ENCODE results near the gene KCNC4. TPM values are rescaled to one million over a fixed set of nuclear protein-coding genes. Genes with fewer than 3 reads are reported as not detected.

Gene KCNC4
- total and polyA plus RNA-seq, 9 donors, result 3.2 to 18.0 (median 11.7) TPM

GRCh38 chr1:110254604-110255391 lies 44.7 kb downstream of the KCNC4 start:
- intact Hi-C loops (cut with DNase I), result no loop called here
- Histone ChIP-seq H3K4me3 (no peak overlapping the region), H3K36me3 (no peaks in the 10 kb centered on the region), H3K9me3 (no peaks in the 10 kb centered on the region), H3K4me1 (ENCODE audit: insufficient read depth) (no peaks in the 10 kb centered on the region), H3K27ac (no peak overlapping the region), H3K27me3 (no peaks in the 10 kb centered on the region)
- 76 to 77% (median 76%) methylated on average over 6 of the region's 6 CpGs for WGBS, 3 donors
- no peak for TF ChIP-seq EP300 (IDR thresholded peaks at IDR 0.05)
- no peak for TF ChIP-seq POLR2A (IDR thresholded peaks at IDR 0.05)
- no peak for TF ChIP-seq CTCF (IDR thresholded peaks at IDR 0.05)
- no peak for DNase-seq

- no peaks in the 10 kb centered on the region for H3K36me3 ChIP-seq
- H3K27me3 ChIP-seq, result no peaks in the 10 kb centered on the region
- no peak for DNase-seq
- H3K27ac ChIP-seq, result no peak overlapping the region
- H3K9me3 ChIP-seq, result no peaks in the 10 kb centered on the region
- intact Hi-C loops (cut with DNase I), result no loop called here
- 61 to 83% (median 72%) methylated on average over 4 of the region's 4 CpGs for WGBS, 3 donors
- H3K4me1 ChIP-seq (ENCODE audit: insufficient read depth), result no peaks in the 10 kb centered on the region
- H3K4me3 ChIP-seq, result no peak overlapping the region
- TF ChIP-seq EP300 (IDR thresholded peaks at IDR 0.05) (no peak), CTCF (IDR thresholded peaks at IDR 0.05) (no peak), POLR2A (IDR thresholded peaks at IDR 0.05) (no peak)
Measured at GRCh38 chr1:110255392-110255787, 45.3 kb downstream of the KCNC4 start.

- Histone ChIP-seq H3K27ac (no peak overlapping the region), H3K27me3 (no peaks in the 10 kb centered on the region), H3K9me3 (no peaks in the 10 kb centered on the region), H3K36me3 (no peaks in the 10 kb centered on the region), H3K4me1 (ENCODE audit: insufficient read depth) (no peaks in the 10 kb centered on the region), H3K4me3 (no peak overlapping the region)
- intact Hi-C loops (cut with DNase I), result no loop called here
- WGBS, 3 donors, result 4 to 27% (median 10%) methylated on average over 2 of the region's 2 CpGs
- DNase-seq, result no peak
- TF ChIP-seq EP300 (IDR thresholded peaks at IDR 0.05) (no peak), POLR2A (IDR thresholded peaks at IDR 0.05) (no peak), CTCF (IDR thresholded peaks at IDR 0.05) (no peak)
Measured at GRCh38 chr1:110258734-110259133, 48.6 kb downstream of the KCNC4 start.

- Histone ChIP-seq H3K36me3 (no peaks in the 10 kb centered on the region), H3K27ac (no peak overlapping the region), H3K9me3 (no peaks in the 10 kb centered on the region), H3K4me3 (no peak overlapping the region), H3K4me1 (ENCODE audit: insufficient read depth) (peaks cover 1% of the 10 kb centered on the region), H3K27me3 (no peaks in the 10 kb centered on the region)
- WGBS, 3 donors, result 86 to 92% (median 90%) methylated on average over 2 of the region's 2 CpGs
- TF ChIP-seq EP300 (IDR thresholded peaks at IDR 0.05) (no peak), POLR2A (IDR thresholded peaks at IDR 0.05) (no peak), CTCF (IDR thresholded peaks at IDR 0.05) (no peak)
- intact Hi-C loops (cut with DNase I), result no loop called here
- DNase-seq, result no peak
Measured at GRCh38 chr1:110259770-110260169, 49.7 kb downstream of the KCNC4 start.

Small RNA genes lying within 50 kb of the gene (small RNA-seq; reads per million reads assigned to genes)
- not detected for gene AL137790.1

Other genes starting within 250 kb of the KCNC4 start
- 100 to 1,000 TPM in 2 of 7 donors, 10 to 100 TPM in 5; 41.1 to 113 (median 85.8) TPM for gene AHCYL1, start 225.5 kb upstream of the KCNC4 start, total RNA-seq
- gene AHCYL1, start 225.5 kb upstream of the KCNC4 start, polyA plus RNA-seq, result 100 to 1,000 TPM in 1 of 2 donors, 10 to 100 TPM in 1; 41.8 to 103 TPM
- gene STRIP1, start 175.7 kb upstream of the KCNC4 start, total RNA-seq, result 10 to 100 TPM; 35.1 to 46.7 (median 45.5) TPM
- gene STRIP1, start 175.7 kb upstream of the KCNC4 start, polyA plus RNA-seq, result 10 to 100 TPM; 21.6 to 27.4 TPM
- under 1 TPM in 4 of 7 donors, not detected in 3; 0.12 to 0.43 (median 0.29) TPM for gene ALX3, start 139.6 kb upstream of the KCNC4 start, total RNA-seq
- gene ALX3, start 139.6 kb upstream of the KCNC4 start, polyA plus RNA-seq, result under 1 TPM in 1 of 2 donors, not detected in 1; 0.36 TPM
- not detected for gene UBL4B, start 97.9 kb upstream of the KCNC4 start, total RNA-seq
- gene UBL4B, start 97.9 kb upstream of the KCNC4 start, polyA plus RNA-seq, result under 1 TPM in 1 of 2 donors, not detected in 1; 0.31 TPM
- under 1 TPM in 4 of 7 donors, not detected in 3; 0.05 to 0.15 (median 0.05) TPM for gene SLC6A17, start 59.8 kb upstream of the KCNC4 start, total RNA-seq
- gene SLC6A17, start 59.8 kb upstream of the KCNC4 start, polyA plus RNA-seq, result under 1 TPM; 0.03 to 0.06 TPM
- gene RBM15, start 129.1 kb downstream of the KCNC4 start, total RNA-seq, result 10 to 100 TPM; 21.2 to 28.7 (median 26.2) TPM
- 1 to 10 TPM; 3.4 to 3.5 TPM for gene RBM15, start 129.1 kb downstream of the KCNC4 start, polyA plus RNA-seq
- 10 to 100 TPM; 14.5 to 33.7 (median 21.2) TPM for gene SLC16A4, start 180.7 kb downstream of the KCNC4 start, total RNA-seq
- 10 to 100 TPM; 23.9 to 33.0 TPM for gene SLC16A4, start 180.7 kb downstream of the KCNC4 start, polyA plus RNA-seq
- gene LAMTOR5, start 197.4 kb downstream of the KCNC4 start, total RNA-seq, result 100 to 1,000 TPM; 103 to 129 (median 122) TPM
- gene LAMTOR5, start 197.4 kb downstream of the KCNC4 start, polyA plus RNA-seq, result 100 to 1,000 TPM; 184 to 265 TPM
- 100 to 1,000 TPM in 6 of 7 donors, 10 to 100 TPM in 1; 39.4 to 263 (median 182) TPM for gene PROK1, start 240.8 kb downstream of the KCNC4 start, total RNA-seq
- 100 to 1,000 TPM; 276 to 428 TPM for gene PROK1, start 240.8 kb downstream of the KCNC4 start, polyA plus RNA-seq

Data from ovary (tissue), 9 donors.